Smooth muscle cell (in vitro differentiated cells): Measurements from ENCODE around the gene UBAC2. TPM values are rescaled to one million over a fixed set of nuclear protein-coding genes. Genes with fewer than 3 reads are reported as not detected.

ENCODE experiments used
- DNase-seq: peaks from one replicate; lab custom pipeline; 2025; ENCODE audit not compliant: unreplicated experiment; lab: John Stamatoyannopoulos, UW
- H2AFZ ChIP-seq: fragments of 200-600 bp; sonication (generic); 2 replicates; pipeline ENCODE4 v1.6.0; 2016; ENCODE audit warnings: antibody characterized with exemption, low read depth, mild to moderate bottlenecking
- H3F3A ChIP-seq: fragments of 200-600 bp; sonication (generic); 2 replicates; pipeline ENCODE4 v1.6.0; 2017; ENCODE audit warnings: antibody characterized with exemption, low read depth
- H3K27ac ChIP-seq: fragments of 200-600 bp; sonication (generic); 2 replicates; pipeline ENCODE4 v1.5.1; 2016; ENCODE audit warnings: low read depth, mild to moderate bottlenecking
- H3K27me3 ChIP-seq: fragments of 200-600 bp; sonication (generic); 2 replicates; pipeline ENCODE4 v1.6.1; 2016; ENCODE audit warnings: low read depth, mild to moderate bottlenecking
- H3K36me3 ChIP-seq: fragments of 200-600 bp; sonication (generic); 2 replicates; pipeline ENCODE4 v1.5.1; 2016; ENCODE audit warnings: low read depth
- H3K4me1 ChIP-seq: fragments of 200-600 bp; sonication (generic); 2 replicates; pipeline ENCODE4 v1.5.1; 2016; ENCODE audit warnings: low read depth
- H3K4me2 ChIP-seq: fragments of 200-600 bp; sonication (generic); 2 replicates; pipeline ENCODE4 v1.6.0; 2016; ENCODE audit warnings: mild to moderate bottlenecking
- H3K4me3 ChIP-seq: fragments of 200-600 bp; sonication (generic); 2 replicates; pipeline ENCODE4 v1.5.1; 2016; ENCODE audit warnings: mild to moderate bottlenecking
- H3K79me2 ChIP-seq: fragments of 200-600 bp; sonication (generic); 2 replicates; pipeline ENCODE4 v1.6.0; 2016; ENCODE audit warnings: low read depth, mild to moderate bottlenecking
- H3K9ac ChIP-seq: fragments of 200-600 bp; sonication (generic); 2 replicates; pipeline ENCODE4 v1.6.0; 2016; ENCODE audit warnings: low read depth
- H3K9me3 ChIP-seq: fragments of 200-600 bp; sonication (generic); replicated peaks from 2 replicates; pipeline ENCODE4 v1.5.1; 2016; ENCODE audit warnings: low read depth
- H4K20me1 ChIP-seq: fragments of 200-600 bp; sonication (generic); 2 replicates; pipeline ENCODE4 v1.6.0; 2016; ENCODE audit warnings: low read depth
- WGBS: methylation state at CpG from one replicate; pipeline ENCODE4 v1.1.7; 2016; ENCODE audit warnings: low lambda C conversion rate; 5-methylcytosine and 5-hydroxymethylcytosine counted together
- polyA plus RNA-seq: library from polyadenylated mRNA; unstranded; fragments of >200 nt; fragmentation: Nextera tagmentation; extraction: Ambion mirVana; gene quantifications from 2 replicates; pipeline ENCODE4 v1.2.1, GENCODE V29; 2016
- total RNA-seq: library from RNA; depleted of rRNA; stranded (reverse); fragments of >200 nt; gene quantifications from 2 replicates; pipeline ENCODE4 v1.2.3, GENCODE V29; 2014
- TF ChIP-seq, protein P1 (sequence below): fragments of 200-600 bp; sonication (generic); IDR thresholded peaks from 2 replicates; pipeline ENCODE4 v1.5.1; 2017; ENCODE audit warnings: borderline replicate concordance, mild to moderate bottlenecking, antibody characterized with exemption; ENCODE audit not compliant: insufficient read depth, poor library complexity, severe bottlenecking

The UBAC2 gene
- total and polyA plus RNA-seq, 2 experiments from 2014 or later, result 58.4 to 74.0 TPM

- H3K79me2 ChIP-seq, result no peaks in the 10 kb centered on the region
- no peaks in the 10 kb centered on the region for H3K36me3 ChIP-seq
- H3K9ac ChIP-seq, result no peak overlapping the region
- peaks cover 14% of the 10 kb centered on the region for H3K4me1 ChIP-seq
- no peaks in the 10 kb centered on the region for H4K20me1 ChIP-seq
- H3K27ac ChIP-seq, result no peak overlapping the region
- H2AFZ ChIP-seq, result no peak overlapping the region
- DNase-seq, result no peak
- no peak overlapping the region for H3K4me2 ChIP-seq
- TF ChIP-seq, protein P1, sequence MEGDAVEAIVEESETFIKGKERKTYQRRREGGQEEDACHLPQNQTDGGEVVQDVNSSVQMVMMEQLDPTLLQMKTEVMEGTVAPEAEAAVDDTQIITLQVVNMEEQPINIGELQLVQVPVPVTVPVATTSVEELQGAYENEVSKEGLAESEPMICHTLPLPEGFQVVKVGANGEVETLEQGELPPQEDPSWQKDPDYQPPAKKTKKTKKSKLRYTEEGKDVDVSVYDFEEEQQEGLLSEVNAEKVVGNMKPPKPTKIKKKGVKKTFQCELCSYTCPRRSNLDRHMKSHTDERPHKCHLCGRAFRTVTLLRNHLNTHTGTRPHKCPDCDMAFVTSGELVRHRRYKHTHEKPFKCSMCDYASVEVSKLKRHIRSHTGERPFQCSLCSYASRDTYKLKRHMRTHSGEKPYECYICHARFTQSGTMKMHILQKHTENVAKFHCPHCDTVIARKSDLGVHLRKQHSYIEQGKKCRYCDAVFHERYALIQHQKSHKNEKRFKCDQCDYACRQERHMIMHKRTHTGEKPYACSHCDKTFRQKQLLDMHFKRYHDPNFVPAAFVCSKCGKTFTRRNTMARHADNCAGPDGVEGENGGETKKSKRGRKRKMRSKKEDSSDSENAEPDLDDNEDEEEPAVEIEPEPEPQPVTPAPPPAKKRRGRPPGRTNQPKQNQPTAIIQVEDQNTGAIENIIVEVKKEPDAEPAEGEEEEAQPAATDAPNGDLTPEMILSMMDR, result no peak
- no peak overlapping the region for H3K4me3 ChIP-seq
- no peaks in the 10 kb centered on the region for H3K9me3 ChIP-seq
- H3F3A ChIP-seq, result no peaks in the 10 kb centered on the region
- 93% methylated on average over 2 of the region's 2 CpGs for WGBS
- H3K27me3 ChIP-seq, result no peaks in the 10 kb centered on the region
These were observed 76.1 kb downstream of the UBAC2 start for GRCh38 chr13:99276706-99277105.

DNA sequence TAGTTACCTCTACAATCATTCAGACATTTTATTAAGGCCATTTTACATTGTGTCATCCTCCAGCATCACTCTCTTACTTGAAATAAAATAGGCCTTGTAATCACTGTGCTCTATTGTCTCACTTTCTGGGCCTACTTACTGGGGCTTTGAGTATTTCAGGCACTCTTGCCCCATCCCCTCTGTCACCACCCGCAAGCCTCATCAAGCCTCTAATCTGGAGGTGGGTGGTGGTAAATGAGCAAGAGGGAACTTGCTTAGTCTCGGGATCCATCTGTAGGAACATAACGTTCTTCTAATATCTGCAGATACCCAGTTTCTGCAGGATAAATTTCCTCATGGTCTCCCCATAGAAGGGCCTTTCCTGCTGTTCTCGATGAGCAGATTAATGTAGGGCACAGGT lies 77.0 kb downstream of the UBAC2 start:
- H3K4me1 ChIP-seq, result peaks cover 15% of the 10 kb centered on the region
- 32% methylated on average over 4 of the region's 4 CpGs for WGBS
- no peaks in the 10 kb centered on the region for H3F3A ChIP-seq
- no peak for DNase-seq
- H3K79me2 ChIP-seq, result no peaks in the 10 kb centered on the region
- no peaks in the 10 kb centered on the region for H3K27me3 ChIP-seq
- H4K20me1 ChIP-seq, result no peaks in the 10 kb centered on the region
- H3K9ac ChIP-seq, result no peak overlapping the region
- H3K9me3 ChIP-seq, result no peaks in the 10 kb centered on the region
- peak overlapping the region; percentile 27 for H3K4me2 ChIP-seq
- H3K27ac ChIP-seq, result no peak overlapping the region
- no peaks in the 10 kb centered on the region for H3K36me3 ChIP-seq
- no peak overlapping the region for H2AFZ ChIP-seq
- no peak overlapping the region for H3K4me3 ChIP-seq
- TF ChIP-seq, protein P1, result no peak

DNA sequence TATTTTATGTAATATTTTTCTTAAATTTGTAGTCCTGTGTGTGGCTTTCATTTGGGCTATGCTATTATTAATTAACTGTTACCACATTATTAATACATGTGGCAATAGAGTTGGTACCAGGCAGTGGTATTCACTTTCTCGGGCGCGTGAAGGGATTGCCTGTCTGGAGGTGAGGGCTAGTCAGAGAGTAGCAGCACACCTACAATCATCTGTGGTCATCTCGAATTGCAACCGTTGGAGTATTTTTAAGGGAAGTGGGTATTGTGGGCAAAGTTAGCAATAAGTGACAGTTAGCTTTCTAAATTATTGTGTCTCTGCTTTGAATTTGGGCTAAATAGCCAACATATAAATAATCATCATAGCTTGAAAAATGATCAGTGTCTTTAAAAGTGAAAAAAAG lies 77.5 kb downstream of the UBAC2 start:
- Histone ChIP-seq H4K20me1 (no peaks in the 10 kb centered on the region), H3K4me3 (no peak overlapping the region), H3K9ac (no peak overlapping the region), H3K9me3 (no peaks in the 10 kb centered on the region), H3K27me3 (no peaks in the 10 kb centered on the region), H3K27ac (no peak overlapping the region), H3K36me3 (no peaks in the 10 kb centered on the region), H3K4me2 (no peak overlapping the region), H3F3A (no peaks in the 10 kb centered on the region), H3K4me1 (peaks cover 21% of the 10 kb centered on the region), H3K79me2 (no peaks in the 10 kb centered on the region), H2AFZ (no peak overlapping the region)
- DNase-seq, result no peak
- TF ChIP-seq, protein P1, result no peak
- WGBS, result 96% methylated on average over 5 of the region's 5 CpGs

GRCh38 chr13:99278843-99279242 lies 78.2 kb downstream of the UBAC2 start:
- TF ChIP-seq, protein P1, result no peak
- Histone ChIP-seq H3K4me2 (no peak overlapping the region), H3K9ac (no peak overlapping the region), H3K9me3 (no peaks in the 10 kb centered on the region), H3K27me3 (no peaks in the 10 kb centered on the region), H4K20me1 (no peaks in the 10 kb centered on the region), H3K36me3 (no peaks in the 10 kb centered on the region), H3K27ac (no peak overlapping the region), H3F3A (no peaks in the 10 kb centered on the region), H2AFZ (no peak overlapping the region), H3K4me3 (no peak overlapping the region), H3K79me2 (no peaks in the 10 kb centered on the region), H3K4me1 (peaks cover 23% of the 10 kb centered on the region)
- 89% methylated on average over 3 of the region's 3 CpGs for WGBS
- no peak for DNase-seq
